COLO668 (cell line): Measurements from ENCODE around the gene QKI.
"Not testable (repeated sequence)": the region's sequence is repeated elsewhere in the genome, so short reads cannot be mapped to it uniquely, and the experiment has no call there.

Experiments used
- DNase-seq: peaks from one replicate; lab custom pipeline; 2025; ENCODE audit not compliant: unreplicated experiment; lab: John Stamatoyannopoulos, UW

Gene QKI

DNA sequence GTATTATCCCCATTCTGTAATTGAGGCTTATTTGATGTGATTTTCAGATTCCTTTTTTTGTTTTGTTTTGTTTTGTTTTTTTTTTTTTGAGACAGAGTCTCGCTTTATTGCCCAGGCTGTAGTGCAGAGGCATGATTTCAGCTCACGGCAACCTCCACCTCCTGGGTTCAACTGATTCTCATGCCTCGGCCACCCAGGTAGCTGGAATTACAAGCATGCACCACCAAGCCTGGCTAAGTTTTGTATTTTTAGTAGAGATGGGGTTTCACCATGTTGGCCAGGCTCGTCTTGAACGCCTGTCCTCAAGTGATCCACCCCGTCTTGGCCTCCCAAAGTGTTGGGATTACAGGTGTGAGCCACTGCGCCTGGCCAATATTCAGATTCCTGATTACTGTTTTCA is 62.4 kb downstream of the QKI start:
- not testable (repeated sequence) for DNase-seq

DNA sequence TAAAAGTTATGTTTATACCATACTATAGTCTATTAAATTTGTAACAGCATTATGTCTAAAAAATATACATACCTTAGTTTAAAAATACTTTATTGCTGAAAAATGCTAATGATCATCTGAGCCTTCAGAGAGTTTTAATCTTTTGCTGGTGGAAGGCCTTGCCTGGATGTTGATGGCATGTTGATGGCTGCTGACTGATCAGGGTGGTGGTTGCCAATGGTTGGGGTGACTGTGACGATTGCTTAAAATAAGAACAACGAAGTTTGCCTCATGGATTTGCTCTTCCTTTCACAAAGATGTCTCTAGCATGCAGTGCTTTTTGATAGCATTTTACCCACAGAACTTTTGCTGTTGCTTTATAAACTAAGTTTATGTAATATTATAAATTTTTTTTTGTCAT is 68.6 kb downstream of the QKI start:
- no peak for DNase-seq

DNA sequence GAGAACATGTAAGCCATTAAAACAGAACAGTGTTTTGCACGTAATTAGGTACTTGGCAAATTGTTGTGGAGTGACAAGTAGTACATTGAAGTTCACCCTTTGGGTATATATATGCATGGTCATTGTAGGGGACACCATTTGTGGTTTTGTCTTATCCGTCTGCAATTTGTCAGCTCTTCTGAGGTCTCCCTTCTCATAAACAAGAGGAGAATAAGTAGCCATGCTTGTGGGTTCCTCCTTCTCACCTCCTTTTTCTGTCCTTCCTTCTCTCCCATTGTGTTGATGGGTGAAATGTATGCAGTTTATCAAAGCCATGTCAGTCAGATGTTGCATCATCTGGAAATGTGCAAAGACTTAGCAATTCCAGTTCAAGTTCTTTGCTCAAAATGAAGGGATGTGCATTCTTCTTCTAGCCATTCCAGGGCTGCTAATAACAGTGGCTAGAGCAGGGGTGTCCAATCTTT is 70.9 kb downstream of the QKI start:
- DNase-seq = no peak

DNA sequence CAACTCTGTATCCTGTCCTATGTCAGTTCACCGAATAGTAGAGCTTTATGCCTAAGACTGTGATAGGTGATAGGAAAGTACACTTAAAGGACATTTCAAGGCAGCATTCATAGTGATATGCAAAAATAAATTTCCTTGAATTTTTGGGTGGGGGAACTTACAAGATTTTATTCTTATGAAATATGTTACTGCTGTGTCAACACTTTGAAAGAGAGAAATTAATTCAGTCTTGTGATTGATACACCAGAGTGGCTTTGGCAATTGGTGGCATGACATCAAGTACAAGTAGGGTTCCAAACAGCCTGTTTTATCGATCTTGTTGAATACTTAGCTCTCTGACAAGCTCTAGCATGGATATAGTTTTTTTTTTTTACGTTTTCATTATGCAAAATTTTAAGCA is 72.3 kb downstream of the QKI start:
- no peak for DNase-seq

DNA sequence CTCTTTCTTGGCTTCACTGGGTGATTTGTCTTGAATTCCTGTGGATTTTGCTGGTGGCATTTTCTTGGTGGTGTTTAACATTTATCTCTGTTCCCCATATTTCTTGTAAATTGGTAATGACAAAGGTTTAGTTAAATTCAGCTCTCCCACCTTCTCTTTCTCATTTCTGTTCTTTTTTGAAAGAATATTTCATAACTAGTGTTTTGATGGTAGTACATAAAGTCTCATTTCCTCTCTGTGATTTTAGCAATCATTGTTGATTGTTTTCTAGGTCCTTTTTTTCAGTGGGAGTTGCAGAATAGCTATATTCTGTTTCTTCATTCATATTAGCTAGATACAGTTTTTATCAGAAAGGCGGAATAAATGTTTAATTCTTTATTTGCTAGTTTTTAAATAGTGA is 73.1 kb downstream of the QKI start:
- no peak for DNase-seq

DNA sequence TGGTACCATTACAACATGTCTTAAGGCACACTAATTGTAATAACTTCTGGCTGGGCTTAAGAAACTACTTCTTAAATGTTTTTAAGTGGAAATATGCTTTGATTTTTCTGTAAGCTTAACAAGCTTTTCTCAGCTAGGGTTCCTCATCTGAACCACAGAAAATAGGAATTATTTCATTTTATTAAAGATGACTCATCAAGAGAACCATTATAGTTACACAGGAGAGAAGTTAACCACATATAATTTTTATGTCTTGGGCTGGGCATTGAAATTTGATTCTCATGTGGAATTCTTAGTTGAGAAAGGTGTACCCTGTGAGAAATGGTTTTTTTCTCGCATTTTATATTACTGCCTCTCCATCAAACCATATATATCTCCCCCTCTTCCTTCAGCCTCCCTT is 75.1 kb downstream of the QKI start:
- no peak for DNase-seq

DNA sequence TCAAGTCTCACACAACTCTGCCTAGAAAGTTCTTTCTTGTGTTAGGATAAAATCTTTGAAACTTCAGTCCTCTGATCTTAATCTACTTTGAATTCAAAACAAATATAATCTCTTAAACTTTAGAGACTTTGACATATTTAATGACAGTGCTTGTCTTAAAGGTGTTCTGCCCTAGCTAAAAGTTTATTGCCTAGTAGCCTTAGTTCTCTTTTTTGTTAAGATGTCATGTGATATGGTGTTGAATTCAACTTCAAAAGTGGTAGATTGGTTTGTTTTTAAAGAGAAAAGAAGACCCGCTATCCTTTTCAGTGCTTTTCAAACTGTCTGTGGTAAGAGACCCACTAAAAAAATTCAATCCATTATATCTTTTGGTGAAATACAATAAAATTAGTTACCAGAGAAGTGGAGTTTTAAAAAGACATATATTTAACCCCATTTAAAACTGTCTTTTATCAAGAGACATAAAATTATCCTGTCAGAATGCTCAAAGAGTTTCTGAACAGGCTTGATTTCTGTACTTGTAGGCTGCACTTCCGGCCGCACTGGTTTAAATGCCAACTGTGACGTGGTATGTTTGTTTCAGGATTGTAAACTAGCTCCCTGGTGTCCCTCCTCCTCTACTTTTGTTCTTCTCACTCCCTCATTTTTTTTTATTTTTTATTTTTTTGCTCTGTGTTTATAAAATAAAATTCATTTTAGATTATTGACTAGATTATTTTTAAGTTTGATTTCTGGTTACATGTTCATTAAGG is 76.5 kb downstream of the QKI start:
- no peak for DNase-seq

DNA sequence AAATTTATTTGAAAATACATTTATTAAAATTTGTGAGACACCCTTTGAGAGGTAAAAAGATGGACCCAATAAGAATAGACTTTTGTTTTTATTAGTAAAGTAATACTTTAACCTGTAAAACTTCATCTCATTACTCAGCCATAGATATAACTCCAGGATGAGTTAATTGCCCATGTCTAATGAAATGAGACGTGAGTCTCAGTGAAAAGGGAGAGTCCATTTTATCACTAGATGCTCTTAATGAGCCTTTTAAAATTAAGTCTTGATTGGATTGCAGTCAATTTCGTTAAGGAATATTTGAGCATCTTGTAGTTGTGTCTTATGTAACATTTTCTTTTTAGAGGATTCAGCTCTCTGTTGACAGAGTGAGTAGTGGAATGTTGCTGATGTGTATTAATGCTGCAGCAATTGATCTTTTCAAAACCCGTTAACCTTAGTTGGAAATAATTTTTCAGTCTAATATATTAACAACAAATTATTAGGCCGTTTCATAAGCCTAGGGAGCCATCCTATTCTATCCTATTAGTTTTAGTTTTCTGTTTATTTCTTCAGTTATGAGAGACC is 77.3 kb downstream of the QKI start:
- DNase-seq = no peak

DNA sequence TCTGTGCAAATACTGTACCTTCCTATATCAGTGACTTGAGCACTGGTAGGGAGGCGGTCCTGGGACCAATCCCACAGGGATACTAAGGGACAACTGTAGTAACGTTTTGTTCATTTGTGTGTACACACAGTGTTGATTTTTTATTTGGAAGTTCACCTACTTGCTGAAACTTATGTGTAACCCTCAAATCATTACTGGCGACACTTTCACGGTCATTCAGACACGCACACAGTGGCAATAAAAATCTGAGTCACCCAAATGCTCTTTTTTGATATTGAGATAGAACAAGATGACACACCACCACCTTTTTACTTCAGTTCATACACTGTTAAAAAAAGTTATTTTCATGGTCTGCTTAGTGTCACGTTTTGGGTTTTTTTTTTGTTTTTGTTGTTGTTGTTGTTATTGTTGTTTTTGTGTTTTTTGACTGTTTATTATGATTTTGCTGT is 79.8 kb downstream of the QKI start:
- DNase-seq = no peak

DNA sequence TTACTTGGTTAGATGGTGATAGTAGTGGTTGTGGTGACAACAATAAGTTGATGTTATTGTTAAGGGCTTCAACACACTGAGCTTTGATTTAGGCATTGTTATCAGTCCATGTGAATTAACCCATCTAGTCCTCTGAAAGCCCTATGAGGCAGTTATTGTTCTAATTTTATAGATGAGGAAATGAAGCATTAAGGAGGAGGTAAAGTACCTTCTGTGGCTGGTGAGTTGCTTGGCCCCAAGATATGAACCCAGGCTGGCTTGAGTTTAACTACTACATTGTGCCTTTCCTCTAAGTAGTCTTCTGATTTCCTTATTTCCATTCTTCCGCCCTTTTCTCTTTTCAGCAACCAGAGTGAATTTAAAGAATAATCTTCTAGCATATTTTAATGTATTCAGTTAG is 81.7 kb downstream of the QKI start:
- no peak for DNase-seq

DNA sequence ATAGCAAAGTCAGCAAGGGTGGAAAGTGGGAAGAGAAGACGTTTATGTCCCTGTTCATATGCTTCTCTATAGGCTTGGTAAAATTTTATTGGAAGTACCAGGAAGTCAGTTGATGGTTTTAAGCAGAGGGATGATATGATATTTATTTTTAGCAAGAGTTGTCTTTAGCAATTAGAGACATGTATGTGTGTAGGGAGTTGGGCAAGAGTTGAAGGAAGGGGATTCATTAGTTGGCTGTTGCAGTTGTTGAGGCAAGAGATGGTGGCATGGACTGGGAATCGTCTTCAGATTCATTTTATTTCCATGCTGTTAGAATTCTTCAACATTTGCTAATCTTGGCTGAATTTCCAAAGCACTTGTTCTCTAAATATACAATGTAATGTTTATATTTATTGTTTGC is 85.6 kb downstream of the QKI start:
- no peak for DNase-seq

DNA sequence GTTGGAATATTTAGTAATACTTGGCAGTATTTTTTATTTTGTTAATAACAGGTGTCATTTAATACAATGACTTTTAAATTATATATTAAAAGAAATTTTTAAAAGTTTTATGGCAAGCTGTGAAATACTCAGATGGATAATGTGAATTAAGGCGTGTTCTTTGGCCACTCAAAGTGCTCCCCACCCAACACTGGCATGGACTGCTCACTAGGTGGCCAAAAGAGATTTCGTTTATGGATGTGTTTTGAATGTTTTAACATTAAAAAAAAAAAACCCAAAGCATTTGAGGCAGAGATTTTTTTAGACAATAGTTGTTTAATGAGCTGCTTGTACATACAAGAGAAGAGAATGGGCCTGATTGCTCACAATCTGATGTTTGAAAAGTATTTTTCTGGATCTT is 86.5 kb downstream of the QKI start:
- no peak for DNase-seq

DNA sequence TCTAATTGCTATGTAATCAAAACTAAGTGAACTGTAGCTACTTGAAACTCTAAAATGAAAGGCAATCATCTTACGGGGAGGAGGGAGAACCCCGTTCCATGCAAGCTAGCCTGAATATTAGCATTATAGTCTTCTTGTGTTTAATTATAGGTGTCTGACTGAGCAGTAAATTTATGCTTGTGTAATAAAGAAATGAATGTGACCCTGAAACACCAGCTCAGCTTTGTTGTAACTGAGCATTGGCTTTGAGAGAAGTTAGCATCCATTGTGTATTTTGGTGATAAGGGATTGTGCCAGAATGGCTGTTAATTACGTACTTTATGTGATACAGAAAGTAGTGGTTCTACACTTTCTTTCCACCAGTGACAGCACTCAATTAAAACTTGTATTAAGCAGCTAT is 86.9 kb downstream of the QKI start:
- DNase-seq = no peak

DNA sequence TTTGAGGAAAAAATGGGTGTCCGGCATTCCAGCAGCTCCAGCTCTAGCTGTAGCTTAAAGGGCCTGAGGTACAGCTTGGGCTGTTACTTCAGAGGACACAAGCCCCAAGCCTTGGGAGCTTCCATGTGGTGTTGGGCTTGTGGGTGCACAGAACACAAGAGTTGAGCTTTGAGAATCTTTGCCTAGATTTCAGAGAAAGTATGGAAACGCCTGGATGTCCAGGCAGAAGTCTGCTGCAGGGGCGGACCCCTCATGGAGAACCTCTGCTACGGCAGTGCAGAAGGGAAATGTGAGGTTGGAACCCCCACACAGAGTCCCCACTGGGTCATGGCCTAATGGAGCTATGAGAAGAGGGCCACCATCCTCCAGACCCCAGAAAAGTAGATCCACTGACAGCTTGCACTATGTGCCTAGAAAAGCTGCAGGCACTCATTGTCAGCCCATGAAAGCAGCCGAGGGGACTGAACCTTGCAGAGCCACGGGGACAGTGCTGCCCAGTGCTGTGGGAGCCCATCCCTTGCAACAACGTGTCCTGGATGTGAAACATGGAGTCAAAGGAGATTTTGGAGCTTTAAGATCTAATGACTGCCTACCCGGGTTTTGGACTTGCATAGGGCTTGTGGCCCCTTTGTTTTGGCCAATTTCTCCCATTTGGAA is 90.6 kb downstream of the QKI start:
- DNase-seq = no peak

DNA sequence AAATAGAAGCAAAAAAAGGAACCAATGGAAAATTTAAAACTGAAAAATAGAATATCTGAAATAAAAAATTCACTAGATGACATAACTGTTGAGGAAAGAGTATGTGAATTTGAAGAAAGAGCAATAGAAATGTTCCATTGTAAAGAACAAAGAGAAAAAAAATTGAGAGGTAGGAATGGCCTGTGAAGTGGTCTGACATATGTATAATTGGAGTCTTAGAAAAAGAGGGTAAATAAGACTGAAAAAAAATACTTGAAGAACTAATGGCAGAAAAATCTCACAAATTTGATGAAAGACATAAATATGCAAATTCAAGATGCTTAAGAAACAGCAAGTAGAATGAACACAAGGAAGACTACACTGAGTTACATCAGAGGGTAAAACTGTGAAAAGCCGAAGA is 93.4 kb downstream of the QKI start:
- no peak for DNase-seq

DNA sequence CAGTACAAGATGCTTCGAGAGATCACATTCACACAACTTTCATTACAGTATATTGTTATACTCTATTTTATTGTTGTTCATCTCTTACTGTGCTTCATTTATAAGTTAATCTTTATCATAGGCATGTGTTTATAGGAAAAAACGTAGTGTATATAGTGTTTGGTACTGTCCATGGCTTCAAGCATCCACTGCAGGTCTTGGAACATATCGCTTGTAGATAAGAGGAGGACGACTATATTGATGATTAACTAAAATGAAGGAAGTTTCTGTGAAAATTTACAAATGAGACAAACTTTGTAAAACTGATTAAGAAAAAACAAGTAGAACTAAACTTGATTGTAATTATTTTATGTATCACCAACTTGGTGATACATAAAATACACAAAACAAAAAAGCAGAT is 98.5 kb downstream of the QKI start:
- no peak for DNase-seq

DNA sequence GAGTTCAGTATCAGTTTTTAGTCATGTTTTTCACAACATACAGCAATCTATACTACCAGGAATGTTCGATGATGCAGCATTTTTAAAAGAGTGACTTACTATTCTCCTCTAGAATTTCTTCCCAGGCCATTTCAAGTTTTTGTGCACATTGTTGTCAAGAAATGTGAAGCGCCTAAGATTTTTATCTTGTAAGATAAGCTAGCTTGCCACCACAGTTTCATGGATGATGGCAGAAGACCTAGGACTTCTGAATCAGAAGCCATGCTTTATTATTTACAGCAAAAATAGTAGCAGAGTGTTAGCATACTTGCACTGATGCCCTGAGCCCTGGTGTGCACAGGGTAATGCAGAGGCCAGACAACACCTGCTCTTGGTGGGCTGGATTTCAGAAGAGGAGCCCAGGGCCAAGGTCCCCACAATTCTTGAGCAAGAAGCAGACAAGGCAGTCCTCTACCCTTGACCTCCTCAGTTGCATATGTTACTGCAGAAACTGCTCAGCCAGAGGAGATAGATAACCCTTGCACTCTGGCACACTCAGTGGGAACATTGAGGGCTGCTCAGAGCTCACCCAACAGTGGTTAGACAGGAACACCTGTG is 99.2 kb downstream of the QKI start:
- no peak for DNase-seq

DNA sequence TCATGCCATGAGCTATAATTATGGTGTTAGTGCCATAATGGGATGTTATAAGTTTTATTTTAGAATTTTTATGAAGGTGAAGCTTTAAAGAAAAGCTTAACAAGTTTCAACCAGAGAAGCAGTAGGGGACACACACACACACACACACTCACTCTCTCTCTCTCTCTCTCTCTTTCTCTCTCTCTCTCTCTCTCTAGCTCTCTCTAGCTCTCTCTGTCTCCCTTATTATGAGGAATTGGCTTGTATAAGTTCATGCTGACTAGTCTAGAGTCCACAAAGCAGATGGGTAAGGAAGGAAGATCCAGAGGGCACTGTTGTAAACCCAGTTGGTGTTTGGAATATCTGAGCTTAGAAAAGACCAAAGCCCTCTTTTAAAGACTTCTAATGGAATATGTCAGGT is 102.4 kb downstream of the QKI start:
- no peak for DNase-seq

DNA sequence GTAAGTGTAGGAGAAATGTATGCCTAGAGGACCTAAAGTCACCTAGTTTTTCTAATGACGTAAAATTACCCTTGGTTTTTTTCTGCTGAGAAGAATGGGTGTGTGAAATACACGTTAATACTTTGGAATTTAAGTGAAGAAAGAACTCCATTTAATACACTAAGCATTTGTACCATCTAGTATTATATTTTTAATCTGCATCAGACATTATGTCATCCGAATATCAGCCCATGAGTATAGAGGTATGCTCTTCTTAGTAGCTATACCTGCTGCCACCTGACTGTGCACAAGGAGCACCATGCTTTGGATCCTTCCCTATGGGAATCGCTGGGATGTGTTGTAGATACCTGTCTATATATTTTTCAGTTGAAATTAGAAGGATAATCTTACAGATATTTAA is 106.4 kb downstream of the QKI start:
- no peak for DNase-seq

DNA sequence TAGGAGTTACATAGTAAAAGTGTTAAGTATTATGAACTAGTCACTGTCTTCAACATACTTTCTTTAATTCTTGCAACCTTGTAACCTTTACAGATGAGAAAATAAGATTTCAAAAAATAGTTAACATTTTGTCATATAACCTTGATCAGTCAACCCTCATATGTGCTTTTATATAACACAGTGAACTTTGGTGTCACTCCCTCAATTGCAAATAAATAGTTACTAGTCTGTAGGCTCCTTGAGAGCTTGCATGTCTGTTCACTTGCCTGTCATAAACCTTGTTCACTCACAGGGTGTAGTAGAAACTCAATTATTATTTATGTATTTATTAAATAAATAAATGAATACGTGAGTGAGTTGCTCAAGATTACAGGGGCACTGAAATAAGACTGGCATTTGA is 107.5 kb downstream of the QKI start:
- no peak for DNase-seq

DNA sequence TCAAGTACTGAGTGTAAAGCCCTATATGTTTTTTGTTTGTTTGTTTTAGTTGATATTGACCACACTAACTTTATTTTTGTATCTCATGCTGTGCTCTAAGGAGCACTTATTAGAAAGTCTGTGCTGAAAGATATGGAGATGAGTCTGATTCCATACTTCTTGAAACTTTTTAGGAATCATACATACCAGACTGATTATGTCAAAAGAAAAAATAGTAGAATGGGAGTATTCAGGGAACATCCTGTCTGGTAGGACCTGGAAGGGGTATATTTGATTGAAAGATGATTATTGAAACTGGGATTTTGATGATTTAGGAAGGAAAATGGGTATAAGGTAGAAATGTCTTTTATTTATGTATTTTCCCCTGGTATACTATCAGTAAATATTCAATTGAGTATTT is 111.4 kb downstream of the QKI start:
- no peak for DNase-seq

DNA sequence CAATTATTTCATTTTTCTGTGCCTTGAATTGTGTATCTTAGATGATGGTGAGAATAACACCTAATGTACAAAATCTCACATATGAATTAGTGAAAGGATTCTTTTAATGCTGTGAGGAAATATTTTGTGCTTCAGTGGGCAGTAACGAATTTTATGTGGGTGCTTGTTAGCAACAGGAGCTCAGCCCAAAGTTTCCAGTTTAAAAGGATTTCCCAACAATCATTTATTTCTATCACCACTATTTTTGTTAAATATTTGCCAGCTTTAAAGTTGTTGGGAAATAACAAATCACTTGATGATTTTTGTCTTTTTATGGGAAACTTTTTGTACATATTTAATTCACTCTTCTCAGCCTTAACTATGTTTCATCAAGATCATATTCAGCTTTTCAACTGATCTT is 111.8 kb downstream of the QKI start:
- DNase-seq = no peak
